ENCODE results near the gene LDLRAD3. TPM values are rescaled to one million over a fixed set of nuclear protein-coding genes. Genes with fewer than 3 reads are reported as not detected.

The LDLRAD3 gene
- total and polyA plus RNA-seq, 7 donors = 5.9 to 20.7 (median 12.1) TPM

- H3K36me3 ChIP-seq (ENCODE audit: insufficient read depth in 1 of 2, low read depth in 1 of 2) = no peaks in the 10 kb centered on the region
- no peaks in the 10 kb centered on the region for H3K9me3 ChIP-seq
- WGBS, 3 donors = 97 to 100% (median 100%) methylated on average over 1 of the region's 1 CpG
- H3K4me1 ChIP-seq = no peaks in the 10 kb centered on the region
- H3K4me3 ChIP-seq = no peak overlapping the region
- intact Hi-C loops (cut with DNase I) = loop anchor here (5.0 kb wide), 2 partner anchors 311 to 516 kb away; partner anchors contain the start of gene FJX1 (in 1 of the 2)
- no peak for DNase-seq
- no peaks in the 10 kb centered on the region for H3K27me3 ChIP-seq (ENCODE audit: insufficient read depth in 3 of 3, low read length in 2 of 3)
- no peak for TF ChIP-seq CTCF (IDR thresholded peaks at IDR 0.05)
- ATAC-seq = no peak
- no peak overlapping the region for H3K27ac ChIP-seq
Measured at GRCh38 chr11:36132940-36133339, 189.1 kb downstream of the LDLRAD3 start.

GRCh38 chr11:36135076-36135475, 191.2 kb downstream of the LDLRAD3 start:
- 68 to 71% (median 70%) methylated on average over 2 of the region's 2 CpGs for WGBS, 3 donors
- no peak for TF ChIP-seq CTCF (IDR thresholded peaks at IDR 0.05)
- Histone ChIP-seq H3K27ac (no peak overlapping the region), H3K4me3 (no peak overlapping the region), H3K27me3 (ENCODE audit: insufficient read depth in 3 of 3, low read length in 2 of 3) (no peaks in the 10 kb centered on the region), H3K4me1 (no peaks in the 10 kb centered on the region), H3K36me3 (ENCODE audit: insufficient read depth in 1 of 2, low read depth in 1 of 2) (no peaks in the 10 kb centered on the region), H3K9me3 (no peaks in the 10 kb centered on the region)
- intact Hi-C loops (cut with DNase I) = loop anchor here in 1 of 2 donors (5.0 kb wide), 1 partner anchor 122 kb away; no protein-coding TSS in a partner anchor
- DNase-seq (no peak), ATAC-seq (no peak)

GRCh38 chr11:36139767-36140166, 195.9 kb downstream of the LDLRAD3 start:
- Histone ChIP-seq H3K4me1 (no peaks in the 10 kb centered on the region), H3K9me3 (no peaks in the 10 kb centered on the region), H3K27ac (no peak overlapping the region), H3K4me3 (no peak overlapping the region), H3K27me3 (ENCODE audit: insufficient read depth in 3 of 3, low read length in 2 of 3) (no peaks in the 10 kb centered on the region), H3K36me3 (ENCODE audit: insufficient read depth in 1 of 2, low read depth in 1 of 2) (no peaks in the 10 kb centered on the region)
- ATAC-seq = no peak
- WGBS, 3 donors = 89 to 100% (median 96%) methylated on average over 3 of the region's 3 CpGs
- no peak for TF ChIP-seq CTCF (IDR thresholded peaks at IDR 0.05)
- intact Hi-C loops (cut with DNase I) = loop anchor here in 1 of 2 donors (5.0 kb wide), 1 partner anchor 118 kb away; no protein-coding TSS in a partner anchor
- no peak for DNase-seq

- WGBS, 3 donors = 73 to 76% (median 76%) methylated on average over 12 of the region's 12 CpGs
Measured at GRCh38 chr11:36141196-36141953, 197.5 kb downstream of the LDLRAD3 start.

More at GRCh38 chr11:36141196-36141953, 197.5 kb downstream of the LDLRAD3 start:
- Histone ChIP-seq H3K36me3 (ENCODE audit: insufficient read depth in 1 of 2, low read depth in 1 of 2) (no peaks in the 10 kb centered on the region), H3K27ac (no peak overlapping the region), H3K4me3 (no peak overlapping the region), H3K9me3 (no peaks in the 10 kb centered on the region), H3K4me1 (no peaks in the 10 kb centered on the region), H3K27me3 (ENCODE audit: insufficient read depth in 3 of 3, low read length in 2 of 3) (no peaks in the 10 kb centered on the region)
- DNase-seq = no peak
- no peak for TF ChIP-seq CTCF (IDR thresholded peaks at IDR 0.05)
- ATAC-seq = no peak
- intact Hi-C loops (cut with DNase I) = no loop called here

All from psoas muscle (tissue), 8 donors.